Activated CD8-positive, alpha-beta T cell treated with anti-CD3 and anti-CD28 coated beads for 36 hours (primary cell): ENCODE results near the gene IKBKG. TPM values are rescaled to one million over a fixed set of nuclear protein-coding genes. Genes with fewer than 3 reads are reported as not detected.

Experiments used
- ATAC-seq: fragments of 200-7000 bp; cut with Tn5 transposase; one replicate; pipeline ENCODE4 v1.10.0; 2021; ENCODE audit warnings: mild to moderate bottlenecking, moderate library complexity
- CTCF ChIA-PET: fragments of 350-600 bp; sonication (Branson Sonifier 250); formaldehyde crosslinking; loops from one replicate; lab custom pipeline; 2021; ENCODE audit warnings: antibody characterized with exemption; lab: Charles Lee
- POLR2A ChIA-PET: fragments of 350-600 bp; sonication (Branson Sonifier 250); formaldehyde crosslinking; loops from one replicate; lab custom pipeline; 2021; ENCODE audit warnings: antibody characterized with exemption; lab: Charles Lee
- DNase-seq: peaks from one replicate; pipeline ENCODE4 v3.0.0-alpha.2; 2020
- H3K27ac Mint-ChIP-seq: one replicate; pipeline ENCODE4 v1.8.0; 2021; ENCODE audit warnings: mild to moderate bottlenecking, mixed read lengths
- H3K27me3 Mint-ChIP-seq: one replicate; pipeline ENCODE4 v1.8.0; 2021; ENCODE audit warnings: mixed read lengths
- H3K36me3 Mint-ChIP-seq: one replicate; pipeline ENCODE4 v1.8.0; 2021; ENCODE audit warnings: low read depth, mixed read lengths
- H3K4me1 Mint-ChIP-seq: one replicate; pipeline ENCODE4 v1.8.0; 2021; ENCODE audit warnings: low read depth, mixed read lengths
- H3K4me3 Mint-ChIP-seq: one replicate; pipeline ENCODE4 v1.8.0; 2021; ENCODE audit warnings: mild to moderate bottlenecking, moderate library complexity, mixed read lengths
- H3K9me3 Mint-ChIP-seq: one replicate; pipeline ENCODE4 v1.8.0; 2021; ENCODE audit warnings: mixed read lengths
- intact Hi-C: fragments of 100-400 bp; cut with micrococcal nuclease; formaldehyde crosslinking; loops from one replicate; pipeline ENCODE4 v1.10.0; 2022
- total RNA-seq, 2 experiments: library from RNA; stranded (reverse); gene quantifications; one replicate each; pipeline ENCODE4 v1.2.3, GENCODE V29; 2021
- TF ChIP-seq, protein P1 (sequence below): fragments of 200-600 bp; IDR thresholded peaks from one replicate; pipeline ENCODE4 v1.8.0; 2022; ENCODE audit warnings: antibody characterized with exemption, mild to moderate bottlenecking

The IKBKG gene
- total RNA-seq, 2 experiments from 2014 or later, result 34.4 to 40.6 TPM

DNA sequence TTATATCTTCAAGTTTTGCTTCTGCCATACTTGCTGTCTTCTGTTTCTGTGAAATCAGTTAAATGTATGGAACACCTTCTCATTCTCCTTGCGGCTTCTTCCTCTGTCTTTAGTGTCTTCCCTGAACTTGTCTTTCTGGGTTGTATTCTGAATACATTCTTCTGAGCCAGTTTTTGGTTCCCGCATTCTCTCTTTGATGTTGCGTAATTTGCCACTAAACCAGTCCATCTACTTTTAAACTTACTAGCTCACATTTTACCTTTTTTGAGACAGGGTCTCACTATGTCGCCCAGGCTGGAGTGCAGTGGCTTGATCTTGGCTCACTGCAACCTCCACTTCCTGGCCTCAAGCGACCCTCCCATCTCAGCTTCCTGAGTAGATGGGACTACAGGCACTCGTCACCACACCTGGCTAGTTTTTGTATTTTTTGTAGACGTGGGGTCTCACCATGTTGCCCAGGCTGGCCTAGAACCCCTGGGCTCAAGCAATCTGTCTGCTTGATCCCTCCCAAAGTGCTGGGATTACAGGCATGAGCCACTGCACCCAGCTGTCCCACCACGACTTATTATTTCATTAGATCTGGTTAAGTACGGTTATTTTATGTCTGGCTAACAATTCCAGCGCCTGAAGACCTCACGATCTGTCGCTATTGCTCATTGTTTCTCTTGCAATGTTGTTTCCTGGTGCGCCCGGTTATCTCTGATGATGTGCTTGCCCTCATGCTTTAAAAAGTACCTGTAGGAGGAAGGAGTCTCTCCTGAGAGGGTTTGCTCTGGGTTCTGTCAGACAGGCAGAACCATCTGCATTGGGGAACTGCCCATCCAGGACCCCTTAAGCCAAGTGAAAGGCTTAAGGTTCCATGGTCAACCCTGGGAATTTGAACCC lies 21.6 kb upstream of the IKBKG start:
- Mint-ChIP-seq H3K36me3 (no peaks in the 10 kb centered on the region), H3K9me3 (no peaks in the 10 kb centered on the region), H3K27me3 (no peaks in the 10 kb centered on the region), H3K4me3 (no peak overlapping the region), H3K4me1 (peaks cover 20% of the 10 kb centered on the region), H3K27ac (peak overlapping the region; percentile 55)
- CTCF ChIA-PET, result interaction anchor here (1.2 to 1.7 kb wide), 3 partner anchors 12 to 48 kb away, joined by 3 to 7 read pairs (median 4); partner anchors contain the start of gene SLC10A3
- POLR2A ChIA-PET, result interaction anchor here (1.1 to 1.3 kb wide), 2 partner anchors 16 to 124 kb away, joined by 3 to 5 read pairs; no protein-coding TSS in a partner anchor
- TF ChIP-seq, protein P1, sequence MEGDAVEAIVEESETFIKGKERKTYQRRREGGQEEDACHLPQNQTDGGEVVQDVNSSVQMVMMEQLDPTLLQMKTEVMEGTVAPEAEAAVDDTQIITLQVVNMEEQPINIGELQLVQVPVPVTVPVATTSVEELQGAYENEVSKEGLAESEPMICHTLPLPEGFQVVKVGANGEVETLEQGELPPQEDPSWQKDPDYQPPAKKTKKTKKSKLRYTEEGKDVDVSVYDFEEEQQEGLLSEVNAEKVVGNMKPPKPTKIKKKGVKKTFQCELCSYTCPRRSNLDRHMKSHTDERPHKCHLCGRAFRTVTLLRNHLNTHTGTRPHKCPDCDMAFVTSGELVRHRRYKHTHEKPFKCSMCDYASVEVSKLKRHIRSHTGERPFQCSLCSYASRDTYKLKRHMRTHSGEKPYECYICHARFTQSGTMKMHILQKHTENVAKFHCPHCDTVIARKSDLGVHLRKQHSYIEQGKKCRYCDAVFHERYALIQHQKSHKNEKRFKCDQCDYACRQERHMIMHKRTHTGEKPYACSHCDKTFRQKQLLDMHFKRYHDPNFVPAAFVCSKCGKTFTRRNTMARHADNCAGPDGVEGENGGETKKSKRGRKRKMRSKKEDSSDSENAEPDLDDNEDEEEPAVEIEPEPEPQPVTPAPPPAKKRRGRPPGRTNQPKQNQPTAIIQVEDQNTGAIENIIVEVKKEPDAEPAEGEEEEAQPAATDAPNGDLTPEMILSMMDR, result no peak
- ATAC-seq (no peak), DNase-seq (no peak)
- intact Hi-C loops, result no loop called here

DNA sequence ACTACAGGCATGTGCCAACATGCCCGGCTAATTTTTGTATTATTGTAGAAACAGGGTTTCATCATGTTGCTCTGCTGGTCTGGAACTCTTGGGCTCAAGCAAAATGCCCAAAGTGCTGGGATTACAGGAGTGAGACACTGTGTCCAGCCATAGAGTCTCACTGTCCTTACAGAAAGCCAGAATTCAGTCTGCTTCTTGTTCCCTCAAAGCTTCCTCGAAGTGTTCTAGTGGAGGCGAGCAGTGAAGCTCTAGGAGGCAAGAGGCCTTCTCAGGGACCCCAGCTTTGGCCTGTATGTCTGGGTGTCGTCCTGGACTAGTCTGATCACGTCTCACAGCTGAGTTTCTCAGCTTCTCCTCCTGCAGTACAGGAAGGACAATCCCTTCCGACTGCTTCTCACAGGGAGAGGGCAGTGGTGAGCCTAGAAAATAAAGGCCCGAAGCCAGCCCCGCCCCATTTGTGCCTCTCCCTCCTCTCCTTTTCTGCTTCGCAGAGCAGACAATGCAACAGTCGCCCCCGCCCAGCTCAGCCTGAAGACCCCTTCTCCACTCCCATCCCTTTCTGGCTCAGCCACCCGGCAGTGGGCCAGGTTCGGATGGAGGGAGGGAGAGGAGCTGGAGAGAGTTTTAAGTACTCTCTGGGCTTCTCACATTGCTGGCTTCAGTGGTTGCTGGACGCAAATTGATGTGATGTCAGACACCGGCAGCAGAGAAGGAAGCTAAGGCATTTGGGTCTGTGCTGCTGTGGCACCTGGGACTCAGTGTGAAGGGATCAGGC lies 20.3 kb upstream of the IKBKG start:
- Mint-ChIP-seq H3K4me1 (peaks cover 20% of the 10 kb centered on the region), H3K4me3 (no peak overlapping the region), H3K36me3 (peaks cover 3% of the 10 kb centered on the region), H3K27me3 (no peaks in the 10 kb centered on the region), H3K9me3 (no peaks in the 10 kb centered on the region), H3K27ac (peak overlapping the region; percentile 64)
- TF ChIP-seq, protein P1, result peak; percentile 21
- CTCF ChIA-PET, result interaction anchor here (0.9 to 1.7 kb wide), 9 partner anchors 9 to 83 kb away, joined by 3 to 8 read pairs (median 4); partner anchors contain the start of genes FAM50A and SLC10A3
- intact Hi-C loops, result no loop called here
- POLR2A ChIA-PET, result interaction anchor here (0.9 to 1.5 kb wide), 6 partner anchors 8 to 128 kb away, joined by 3 to 5 read pairs (median 4); partner anchors contain the start of gene UBL4A
- ATAC-seq (peak; percentile 95), DNase-seq (peak; percentile 79)

DNA sequence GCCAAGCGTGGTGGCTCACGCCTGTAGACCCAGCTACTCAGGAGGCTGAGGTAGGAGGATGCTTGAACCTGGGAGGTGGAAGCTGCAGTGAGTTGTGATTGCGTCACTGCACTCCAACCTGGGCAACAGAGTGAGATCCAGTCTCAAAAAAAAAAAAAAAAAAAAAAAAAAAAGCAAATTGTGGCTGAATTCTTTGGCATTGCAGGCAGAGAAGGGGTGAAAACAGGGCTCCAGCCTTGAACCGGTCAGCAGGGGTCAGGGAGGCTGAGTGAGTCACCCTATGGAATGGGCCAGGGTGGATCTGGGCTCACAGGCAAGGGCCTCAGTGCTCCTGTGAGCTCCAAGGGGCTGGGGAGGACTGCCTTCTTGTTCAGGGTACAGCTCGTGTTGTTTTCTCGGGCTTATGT lies 18.2 kb upstream of the IKBKG start:
- CTCF ChIA-PET, result no interaction called here

DNA sequence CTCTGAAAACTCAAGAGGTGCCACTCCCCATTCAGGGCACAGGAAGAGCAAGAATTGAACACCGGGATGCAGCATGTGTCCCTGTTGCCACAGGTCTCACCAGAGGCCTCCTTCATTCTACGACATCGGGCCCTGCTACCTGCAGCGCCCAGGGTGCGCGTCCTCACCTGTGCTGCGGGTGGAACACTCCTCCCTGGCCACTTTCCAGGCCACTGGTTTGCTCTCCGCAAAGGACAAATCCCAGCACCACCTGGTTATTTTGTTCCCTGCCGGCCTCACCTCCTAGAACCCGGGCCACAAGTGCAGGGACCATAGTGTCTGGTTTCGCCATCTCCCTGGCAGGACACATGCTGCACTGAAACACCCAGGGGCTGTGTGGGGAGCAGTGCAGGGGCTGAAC lies 17.1 kb upstream of the IKBKG start:
- CTCF ChIA-PET, result no interaction called here

More for the DNA sequence above, 18.2 kb upstream of the IKBKG start:
- POLR2A ChIA-PET, result interaction anchor here (1.0 kb wide), 1 partner anchor 43 kb away, joined by 5 read pairs; the partner anchor contains the start of gene UBL4A
- H3K27me3 Mint-ChIP-seq, result no peaks in the 10 kb centered on the region
- TF ChIP-seq, protein P1, result no peak
- H3K27ac Mint-ChIP-seq, result no peak overlapping the region
- no peaks in the 10 kb centered on the region for H3K9me3 Mint-ChIP-seq
- DNase-seq, result no peak
- H3K4me1 Mint-ChIP-seq, result peaks cover 20% of the 10 kb centered on the region
- peaks cover 6% of the 10 kb centered on the region for H3K36me3 Mint-ChIP-seq
- no peak for ATAC-seq
- intact Hi-C loops, result no loop called here
- no peak overlapping the region for H3K4me3 Mint-ChIP-seq

More for the DNA sequence above, 17.1 kb upstream of the IKBKG start:
- DNase-seq (no peak), ATAC-seq (no peak)
- POLR2A ChIA-PET, result no interaction called here
- peaks cover 25% of the 10 kb centered on the region for H3K4me1 Mint-ChIP-seq
- TF ChIP-seq, protein P1, result no peak
- H3K4me3 Mint-ChIP-seq, result no peak overlapping the region
- H3K27me3 Mint-ChIP-seq, result no peaks in the 10 kb centered on the region
- peak overlapping the region; percentile 20 for H3K27ac Mint-ChIP-seq
- peaks cover 10% of the 10 kb centered on the region for H3K36me3 Mint-ChIP-seq
- intact Hi-C loops, result no loop called here
- H3K9me3 Mint-ChIP-seq, result no peaks in the 10 kb centered on the region
